ENCODE data around the gene DYSF. TPM values are rescaled to one million over a fixed set of nuclear protein-coding genes. Genes with fewer than 3 reads are reported as not detected.
A peak's percentile ranks its signal among the peaks of the same experiment; 100 is the strongest.

DYSF gene
- total RNA-seq, 1 donor from 2014 or later: 37.7 TPM

DNA sequence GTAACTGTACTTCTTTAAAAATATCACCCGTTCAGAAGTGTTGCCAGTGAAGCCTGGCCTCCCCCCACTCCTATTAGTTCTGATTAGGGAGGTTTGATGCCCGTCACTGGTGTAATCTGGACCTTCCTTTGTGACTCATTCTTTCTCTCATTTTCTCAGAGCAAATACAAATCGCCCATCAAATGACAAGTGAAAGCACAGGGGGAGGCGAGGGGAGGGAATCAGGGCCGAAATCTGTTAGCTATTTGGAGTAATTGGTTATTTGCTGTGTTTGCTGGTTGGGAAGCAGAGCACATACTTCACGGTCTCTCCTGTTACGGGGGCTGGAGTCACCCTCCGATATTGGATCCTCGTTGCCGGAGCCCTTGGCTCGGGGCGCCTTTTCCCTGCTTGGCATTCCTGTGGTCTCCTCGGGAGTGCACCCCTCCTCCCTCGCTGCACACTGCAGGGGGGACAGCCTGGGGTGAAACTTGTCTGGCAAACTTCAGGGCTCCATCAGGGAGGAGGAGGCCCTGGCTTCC lies 178.1 kb downstream of the DYSF start:
- TF ChIP-seq, protein P1, sequence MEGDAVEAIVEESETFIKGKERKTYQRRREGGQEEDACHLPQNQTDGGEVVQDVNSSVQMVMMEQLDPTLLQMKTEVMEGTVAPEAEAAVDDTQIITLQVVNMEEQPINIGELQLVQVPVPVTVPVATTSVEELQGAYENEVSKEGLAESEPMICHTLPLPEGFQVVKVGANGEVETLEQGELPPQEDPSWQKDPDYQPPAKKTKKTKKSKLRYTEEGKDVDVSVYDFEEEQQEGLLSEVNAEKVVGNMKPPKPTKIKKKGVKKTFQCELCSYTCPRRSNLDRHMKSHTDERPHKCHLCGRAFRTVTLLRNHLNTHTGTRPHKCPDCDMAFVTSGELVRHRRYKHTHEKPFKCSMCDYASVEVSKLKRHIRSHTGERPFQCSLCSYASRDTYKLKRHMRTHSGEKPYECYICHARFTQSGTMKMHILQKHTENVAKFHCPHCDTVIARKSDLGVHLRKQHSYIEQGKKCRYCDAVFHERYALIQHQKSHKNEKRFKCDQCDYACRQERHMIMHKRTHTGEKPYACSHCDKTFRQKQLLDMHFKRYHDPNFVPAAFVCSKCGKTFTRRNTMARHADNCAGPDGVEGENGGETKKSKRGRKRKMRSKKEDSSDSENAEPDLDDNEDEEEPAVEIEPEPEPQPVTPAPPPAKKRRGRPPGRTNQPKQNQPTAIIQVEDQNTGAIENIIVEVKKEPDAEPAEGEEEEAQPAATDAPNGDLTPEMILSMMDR (IDR thresholded peaks at IDR 0.05): no peak
- Histone ChIP-seq H3K9me3 (no peaks in the 10 kb centered on the region), H3K4me1 (peaks cover 6% of the 10 kb centered on the region), H3K36me3 (no peaks in the 10 kb centered on the region), H3K27me3 (no peaks in the 10 kb centered on the region), H3K4me3 (no peak overlapping the region), H3K27ac (no peak overlapping the region)
- intact Hi-C loops (cut with DNase I): no loop called here
- peak; percentile 53 for ATAC-seq
- no peak for DNase-seq

DNA sequence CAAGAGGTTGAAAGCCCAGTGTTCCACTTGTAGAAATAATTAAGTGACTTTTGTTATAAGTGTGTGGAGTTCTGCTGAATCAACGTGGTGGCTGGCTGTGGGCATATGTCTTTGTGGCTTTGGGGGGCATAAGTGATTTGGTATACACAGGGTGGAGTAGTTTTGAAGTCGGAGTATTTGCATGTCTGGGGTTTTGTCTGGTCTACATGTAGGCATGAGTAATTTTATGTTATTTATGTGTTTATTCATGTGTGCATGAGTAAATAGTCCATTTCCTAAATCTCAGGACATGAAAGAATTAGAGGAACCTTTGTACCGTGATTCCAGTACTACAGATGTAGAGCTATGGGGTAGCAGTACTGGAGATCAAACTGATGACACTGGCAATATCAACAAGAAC lies 179.7 kb downstream of the DYSF start:
- Histone ChIP-seq H3K9me3 (no peaks in the 10 kb centered on the region), H3K4me1 (peaks cover 6% of the 10 kb centered on the region), H3K27me3 (no peaks in the 10 kb centered on the region), H3K36me3 (no peaks in the 10 kb centered on the region), H3K4me3 (no peak overlapping the region), H3K27ac (no peak overlapping the region)
- intact Hi-C loops (cut with DNase I): no loop called here
- ATAC-seq (no peak), DNase-seq (no peak)
- TF ChIP-seq, protein P1 (IDR thresholded peaks at IDR 0.05): no peak

DNA sequence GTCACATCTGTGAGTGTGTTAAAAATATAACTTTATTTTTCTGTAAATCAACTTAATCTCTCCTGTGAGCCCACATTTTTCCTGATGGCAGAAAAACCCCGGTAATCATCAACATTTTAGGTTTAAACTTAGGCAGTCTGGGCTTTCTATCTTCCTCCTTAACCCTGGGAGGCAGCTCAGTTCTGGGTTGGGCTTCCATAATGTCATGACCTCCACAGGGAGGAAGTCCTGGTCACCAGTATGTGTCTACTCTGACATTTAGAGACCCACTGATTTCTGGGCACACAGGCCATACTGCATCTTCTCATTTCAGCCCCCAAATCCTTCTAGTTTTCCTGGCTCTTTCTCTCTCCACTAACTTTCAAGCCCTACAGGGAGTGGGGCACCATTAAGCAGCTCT lies 181.2 kb downstream of the DYSF start:
- Histone ChIP-seq H3K27me3 (no peaks in the 10 kb centered on the region), H3K36me3 (no peaks in the 10 kb centered on the region), H3K4me1 (peaks cover 6% of the 10 kb centered on the region), H3K9me3 (no peaks in the 10 kb centered on the region), H3K4me3 (no peak overlapping the region), H3K27ac (no peak overlapping the region)
- TF ChIP-seq, protein P1 (IDR thresholded peaks at IDR 0.05): no peak
- intact Hi-C loops (cut with DNase I): no loop called here
- DNase-seq (no peak), ATAC-seq (no peak)

DNA sequence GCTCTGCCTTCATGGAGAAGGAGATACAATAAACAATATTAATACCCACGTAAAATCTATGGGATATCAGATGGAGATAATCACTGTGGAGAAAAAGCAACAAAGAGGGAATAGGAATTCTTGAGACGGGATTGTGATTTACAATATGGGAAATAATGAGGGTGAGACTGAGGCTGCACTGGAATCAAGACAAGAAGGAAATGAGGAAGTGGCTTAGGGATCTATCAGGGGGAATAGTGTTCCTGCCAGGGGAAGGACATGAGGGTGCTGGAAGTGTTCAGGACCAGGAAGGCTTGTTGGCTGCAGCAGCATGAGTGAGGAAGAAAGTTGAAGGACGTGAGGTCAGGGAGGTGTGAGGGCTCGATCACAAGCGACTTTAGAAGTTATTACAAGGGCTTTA lies 182.4 kb downstream of the DYSF start:
- Histone ChIP-seq H3K9me3 (no peaks in the 10 kb centered on the region), H3K36me3 (no peaks in the 10 kb centered on the region), H3K4me1 (peaks cover 3% of the 10 kb centered on the region), H3K27me3 (no peaks in the 10 kb centered on the region), H3K27ac (no peak overlapping the region), H3K4me3 (no peak overlapping the region)
- intact Hi-C loops (cut with DNase I): no loop called here
- DNase-seq (no peak), ATAC-seq (no peak)
- TF ChIP-seq, protein P1 (IDR thresholded peaks at IDR 0.05): no peak

DNA sequence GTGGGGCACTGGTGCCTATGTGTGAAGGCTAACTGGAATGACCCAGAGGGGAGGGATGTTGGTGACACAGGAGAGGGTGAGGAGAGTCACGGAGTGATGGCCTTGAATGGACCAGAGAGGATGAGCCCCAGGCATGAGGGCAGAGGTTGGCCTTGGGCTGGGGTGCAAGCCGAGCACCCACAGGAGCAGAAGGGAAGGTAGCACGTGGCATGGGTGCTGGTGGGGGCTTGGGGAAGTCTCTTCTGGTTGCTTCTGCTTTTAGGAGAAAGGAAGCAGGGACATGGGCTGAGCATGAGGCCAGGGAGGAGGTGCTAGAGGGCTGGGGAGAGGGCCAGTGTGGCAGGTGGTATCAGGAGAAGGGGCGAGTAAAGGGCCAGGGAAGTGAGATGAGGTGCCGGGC lies 183.8 kb downstream of the DYSF start:
- DNase-seq (no peak), ATAC-seq (peak; percentile 56)
- H3K9me3 ChIP-seq: no peaks in the 10 kb centered on the region
- no peak overlapping the region for H3K27ac ChIP-seq
- no peaks in the 10 kb centered on the region for H3K27me3 ChIP-seq
- H3K4me3 ChIP-seq: no peak overlapping the region
- intact Hi-C loops (cut with DNase I): no loop called here
- no peaks in the 10 kb centered on the region for H3K36me3 ChIP-seq
- no peaks in the 10 kb centered on the region for H3K4me1 ChIP-seq
- TF ChIP-seq, protein P1 (IDR thresholded peaks at IDR 0.05): no peak

DNA sequence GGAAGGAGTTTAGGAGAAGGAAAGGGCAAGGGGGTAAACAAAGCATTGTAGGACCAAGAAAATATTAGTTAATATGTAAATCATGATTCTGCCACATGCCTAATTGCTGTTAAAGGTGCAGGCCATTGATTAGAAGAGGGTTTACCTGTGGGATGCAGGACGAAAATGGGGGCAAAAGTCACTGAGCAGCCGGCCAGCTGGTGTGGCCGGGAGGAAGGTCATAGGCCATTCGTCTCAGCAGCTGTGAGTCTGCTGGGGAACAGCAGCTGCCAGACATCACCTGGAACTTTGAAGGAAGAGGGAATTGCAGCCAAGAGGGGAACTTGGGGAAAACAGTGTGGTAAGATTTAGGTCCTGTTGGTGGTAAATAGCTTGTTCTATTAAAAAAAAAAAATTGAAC lies 184.4 kb downstream of the DYSF start:
- Histone ChIP-seq H3K27me3 (no peaks in the 10 kb centered on the region), H3K27ac (no peak overlapping the region), H3K36me3 (no peaks in the 10 kb centered on the region), H3K4me3 (no peak overlapping the region), H3K4me1 (no peaks in the 10 kb centered on the region), H3K9me3 (no peaks in the 10 kb centered on the region)
- TF ChIP-seq, protein P1 (IDR thresholded peaks at IDR 0.05): no peak
- intact Hi-C loops (cut with DNase I): no loop called here
- DNase-seq: no peak
- ATAC-seq: no peak
